Caco-2 (cell line): ENCODE results near the gene LRRC8C. TPM values are rescaled to one million over a fixed set of nuclear protein-coding genes. Genes with fewer than 3 reads are reported as not detected.

Source experiments
- BruUV-seq: library from RNA; stranded (reverse); fragments of 400-500 nt; replicated peaks from 2 replicates; lab custom pipeline; 2021; lab: Mats Ljungman, UMichigan
- CTCF ChIA-PET: fragments of 300-600 bp; sonication (Branson Sonifier 250); formaldehyde crosslinking; loops from one replicate; lab custom pipeline; 2022; ENCODE audit warnings: antibody characterized with exemption; lab: Charles Lee
- POLR2A ChIA-PET: fragments of 300-600 bp; sonication (Branson Sonifier 250); formaldehyde crosslinking; loops from one replicate; lab custom pipeline; 2022; ENCODE audit warnings: antibody characterized with exemption; lab: Charles Lee
- DNase-seq, 2 experiments: peaks; one replicate each; pipeline versions ENCODE4 v3.0.0 to v3.0.0-alpha.2; 2020 to 2022
- H3K27me3 ChIP-seq: replicated peaks from 2 replicates; pipeline ENCODE4 v1.6.0; 2011; ENCODE audit warnings: low read length; ENCODE audit not compliant: control insufficient read depth, insufficient read depth
- H3K36me3 ChIP-seq: 2 replicates; pipeline ENCODE4 v1.5.1; 2011; ENCODE audit warnings: low read length; ENCODE audit not compliant: control insufficient read depth, insufficient read depth
- H3K4me1 ChIP-seq: fragments of 250-450 bp; sonication (Bioruptor Pico); 2 replicates; pipeline ENCODE4 v1.5.1; 2020; ENCODE audit warnings: mild to moderate bottlenecking
- H3K4me3 ChIP-seq: 2 replicates; pipeline ENCODE4 v1.5.1; 2011; ENCODE audit warnings: low read depth, mild to moderate bottlenecking, control low read depth, low read length
- H3K9me3 ChIP-seq: fragments of 250-450 bp; sonication (Bioruptor Pico); 2 replicates; pipeline ENCODE4 v1.5.1; 2020; ENCODE audit warnings: mild to moderate bottlenecking, moderate library complexity
- H3K27ac Mint-ChIP-seq: one replicate; pipeline ENCODE4 v1.8.0; 2022; ENCODE audit warnings: mixed read lengths; ENCODE audit not compliant: unreplicated experiment
- H3K27me3 Mint-ChIP-seq: one replicate; pipeline ENCODE4 v1.8.0; 2022; ENCODE audit warnings: mixed read lengths; ENCODE audit not compliant: insufficient read depth, unreplicated experiment
- H3K36me3 Mint-ChIP-seq: one replicate; pipeline ENCODE4 v1.8.0; 2022; ENCODE audit warnings: mild to moderate bottlenecking, mixed read lengths; ENCODE audit not compliant: insufficient read depth, unreplicated experiment
- H3K4me1 Mint-ChIP-seq: one replicate; pipeline ENCODE4 v1.8.0; 2022; ENCODE audit warnings: low read depth, mixed read lengths; ENCODE audit not compliant: unreplicated experiment
- H3K4me3 Mint-ChIP-seq: one replicate; pipeline ENCODE4 v1.8.0; 2022; ENCODE audit warnings: mild to moderate bottlenecking, moderate library complexity, mixed read lengths; ENCODE audit not compliant: unreplicated experiment
- H3K9me3 Mint-ChIP-seq: one replicate; pipeline ENCODE4 v1.8.0; 2022; ENCODE audit warnings: mixed read lengths; ENCODE audit not compliant: unreplicated experiment
- CTCF ChIP-seq, 2 experiments: fragments of 200-600 bp in 1 of 2; IDR thresholded peaks; 1 replicate in 1 of 2; 2 replicates in 1 of 2; pipeline versions ENCODE4 v1.5.1 to v1.8.0; 2011 to 2022; ENCODE audit warnings: antibody characterized with exemption in 1 of 2, control low read depth in 1 of 2, inconsistent platforms in 1 of 2, low read depth in 1 of 2, low read length in 1 of 2, mild to moderate bottlenecking in 1 of 2, moderate library complexity in 1 of 2; ENCODE audit not compliant: insufficient read depth in 1 of 2, severe bottlenecking in 1 of 2, unreplicated experiment in 1 of 2
- intact Hi-C: fragments of 100-400 bp; cut with micrococcal nuclease; formaldehyde crosslinking; loops from one replicate; pipeline ENCODE4 v1.10.0; 2022; ENCODE audit not compliant: unreplicated experiment
- total RNA-seq: library from RNA; stranded (reverse); gene quantifications from 2 replicates; pipeline ENCODE4 v1.2.3, GENCODE V29; 2022

Gene LRRC8C
- total RNA-seq, 1 experiment from 2014 or later: 0.11 TPM

GRCh38 chr1:89759036-89759435 lies 126.1 kb downstream of the LRRC8C start:
- Mint-ChIP-seq H3K9me3 (no peaks in the 10 kb centered on the region), H3K27me3 (peaks cover 6% of the 10 kb centered on the region), H3K4me1 (peaks cover 6% of the 10 kb centered on the region), H3K27ac (no peak overlapping the region), H3K4me3 (no peak overlapping the region), H3K36me3 (no peaks in the 10 kb centered on the region)
- Histone ChIP-seq H3K9me3 (no peaks in the 10 kb centered on the region), H3K4me3 (no peak overlapping the region), H3K27me3 (no peaks in the 10 kb centered on the region), H3K36me3 (no peaks in the 10 kb centered on the region), H3K4me1 (no peaks in the 10 kb centered on the region; the same call in 1 of the 2 replicates)
- POLR2A ChIA-PET: no interaction called here
- CTCF ChIA-PET: no interaction called here
- no peak for TF ChIP-seq CTCF (IDR thresholded peaks at IDR 0.05; ENCODE audit: insufficient read depth in 1 of 2, low read depth in 1 of 2, low read length in 1 of 2, severe bottlenecking in 1 of 2, unreplicated experiment in 1 of 2)
- BruUV-seq: no TSS peak
- DNase-seq: no peak
- intact Hi-C loops: no loop called here

- Mint-ChIP-seq H3K27me3 (peaks cover 6% of the 10 kb centered on the region), H3K36me3 (no peaks in the 10 kb centered on the region), H3K9me3 (no peaks in the 10 kb centered on the region), H3K27ac (no peak overlapping the region), H3K4me3 (no peak overlapping the region), H3K4me1 (no peaks in the 10 kb centered on the region)
- ChIA-PET CTCF (interaction anchor here (0.6 kb wide), 1 partner anchor 307 kb away, joined by 3 read pairs; no protein-coding TSS in a partner anchor), POLR2A (no interaction called here)
- DNase-seq: no peak
- intact Hi-C loops: loop anchor here (10.0 kb wide), 1 partner anchor 246 kb away; no protein-coding TSS in a partner anchor
- BruUV-seq: no TSS peak
- no peaks in the 10 kb centered on the region for H3K4me1 ChIP-seq
- no peak overlapping the region for H3K4me3 ChIP-seq
- no peaks in the 10 kb centered on the region for H3K27me3 ChIP-seq
- TF ChIP-seq CTCF (IDR thresholded peaks at IDR 0.05; ENCODE audit: insufficient read depth in 1 of 2, low read depth in 1 of 2, low read length in 1 of 2, severe bottlenecking in 1 of 2, unreplicated experiment in 1 of 2): no peak
- H3K36me3 ChIP-seq: no peaks in the 10 kb centered on the region
- no peaks in the 10 kb centered on the region for H3K9me3 ChIP-seq
These were observed 127.6 kb downstream of the LRRC8C start for GRCh38 chr1:89760496-89760895.

GRCh38 chr1:89761338-89761737 lies 128.4 kb downstream of the LRRC8C start:
- TF ChIP-seq CTCF (IDR thresholded peaks at IDR 0.05; ENCODE audit: insufficient read depth in 1 of 2, low read depth in 1 of 2, low read length in 1 of 2, severe bottlenecking in 1 of 2, unreplicated experiment in 1 of 2): no peak
- ChIA-PET POLR2A (no interaction called here), CTCF (interaction anchor here (0.6 kb wide), 1 partner anchor 308 kb away, joined by 3 read pairs; no protein-coding TSS in a partner anchor)
- no TSS peak for BruUV-seq
- Mint-ChIP-seq H3K9me3 (no peaks in the 10 kb centered on the region), H3K27me3 (peaks cover 6% of the 10 kb centered on the region), H3K27ac (no peak overlapping the region), H3K4me3 (no peak overlapping the region), H3K4me1 (no peaks in the 10 kb centered on the region), H3K36me3 (no peaks in the 10 kb centered on the region)
- Histone ChIP-seq H3K9me3 (no peaks in the 10 kb centered on the region), H3K27me3 (no peaks in the 10 kb centered on the region), H3K36me3 (no peaks in the 10 kb centered on the region), H3K4me3 (no peak overlapping the region), H3K4me1 (no peaks in the 10 kb centered on the region)
- DNase-seq: no peak
- intact Hi-C loops: loop anchor here (10.0 kb wide), 1 partner anchor 247 kb away; no protein-coding TSS in a partner anchor
